NCI-H2081 treated with DMSO at 0.1 percent for 48 hours (cell line): ENCODE measurements around the gene ZDHHC9.

Source experiments
- DNase-seq: peaks from one replicate; lab custom pipeline; 2025; lab: John Stamatoyannopoulos, UW

The ZDHHC9 gene

DNA sequence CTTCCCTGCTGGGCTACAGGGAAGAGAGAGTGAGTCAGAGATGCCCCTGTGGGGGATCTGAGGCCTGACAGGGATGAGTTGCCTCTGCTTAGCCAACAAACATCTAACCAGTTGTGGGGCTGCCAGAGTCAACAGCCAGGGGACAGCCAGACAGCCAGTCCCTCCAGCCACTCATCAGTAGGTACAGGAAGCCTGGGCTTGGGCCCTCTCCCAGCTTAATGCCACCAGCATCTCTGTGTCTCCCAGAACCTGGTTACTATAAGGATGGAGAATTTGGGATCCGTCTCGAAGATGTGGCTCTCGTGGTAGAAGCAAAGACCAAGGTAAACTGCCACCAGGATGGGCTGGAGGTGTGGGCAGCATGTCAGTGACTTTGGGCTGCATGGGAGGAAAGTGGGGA is 81.2 kb downstream of the ZDHHC9 start:
- no peak for DNase-seq

DNA sequence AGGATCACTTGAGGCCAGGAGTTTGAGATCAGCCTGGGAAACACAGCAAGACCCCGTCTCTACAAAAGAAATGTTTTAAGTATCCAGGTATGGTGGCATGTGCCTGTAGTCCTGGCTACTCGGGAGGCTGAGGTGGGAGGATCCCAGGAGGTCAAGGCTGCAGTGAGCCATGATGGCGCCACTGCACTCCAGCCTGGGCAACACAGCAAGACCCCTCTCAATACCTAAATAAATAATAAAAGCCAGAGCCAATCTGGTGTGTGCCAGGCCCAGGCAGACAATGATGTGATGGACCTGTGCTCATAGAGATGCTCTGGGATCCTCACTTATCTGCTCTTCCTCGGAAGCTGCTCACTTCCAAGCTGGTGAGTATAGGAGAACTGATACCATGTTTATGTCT is 82.1 kb downstream of the ZDHHC9 start:
- DNase-seq, result no peak

DNA sequence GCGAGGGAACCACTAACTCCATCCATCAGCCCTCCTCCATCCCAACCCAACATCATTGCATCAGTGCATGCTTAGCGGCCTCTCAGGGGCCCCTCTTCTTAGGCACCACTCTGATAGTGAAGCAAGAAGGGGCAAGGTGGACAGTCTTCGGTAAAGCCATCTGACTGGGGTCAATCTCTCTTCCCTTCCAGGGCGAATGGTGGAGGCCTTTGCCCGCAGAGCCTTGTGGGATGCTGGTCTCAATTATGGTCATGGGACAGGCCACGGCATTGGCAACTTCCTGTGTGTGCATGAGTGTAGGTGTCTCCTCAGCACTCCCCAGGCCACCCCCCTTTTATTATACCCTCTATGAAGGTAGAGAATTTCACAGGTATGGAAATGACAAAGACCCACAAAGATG is 82.7 kb downstream of the ZDHHC9 start:
- no peak for DNase-seq

DNA sequence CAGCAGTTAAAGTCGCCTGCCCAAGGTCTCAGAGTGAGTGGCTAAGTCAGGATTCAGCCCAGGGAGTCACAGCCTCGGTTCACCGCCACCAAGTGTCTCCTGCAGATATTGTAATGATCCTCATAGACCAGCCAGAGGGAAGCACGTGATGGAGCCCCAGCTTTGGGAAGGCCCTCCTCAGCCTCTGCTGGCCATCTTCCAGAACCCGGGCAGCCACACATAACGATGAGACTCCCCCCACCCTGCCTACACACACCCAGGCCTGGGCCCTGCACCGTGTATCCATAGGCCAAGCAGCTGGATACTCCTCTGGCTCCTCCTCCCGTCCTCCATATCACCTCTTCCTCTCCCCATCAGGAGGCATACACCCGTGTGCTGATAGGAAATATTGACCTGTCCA is 83.5 kb downstream of the ZDHHC9 start:
- no peak for DNase-seq

DNA sequence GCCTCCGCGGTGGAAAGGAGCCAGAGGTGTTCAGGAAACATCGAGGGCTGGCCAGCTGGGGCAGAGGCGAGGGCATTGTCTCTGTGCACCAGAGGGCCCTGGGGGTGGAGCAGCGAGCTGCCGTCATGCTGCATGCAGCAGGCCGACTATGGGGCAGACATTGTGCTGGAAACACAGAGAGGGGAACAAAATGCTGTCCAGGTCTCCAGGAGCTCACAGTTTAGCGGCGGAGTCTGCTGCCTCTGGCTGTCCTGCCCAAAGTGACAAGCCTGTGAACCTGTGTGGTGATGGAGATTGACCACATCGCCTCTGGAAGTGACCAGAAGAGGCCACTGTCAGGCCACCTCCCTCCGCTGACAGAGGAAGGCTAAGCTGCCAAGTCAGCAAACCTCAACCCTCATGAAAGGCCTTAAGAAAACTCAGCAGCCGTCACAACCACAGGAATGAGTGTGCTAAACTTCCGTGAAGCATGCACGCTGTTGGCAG is 84.1 kb downstream of the ZDHHC9 start:
- no peak for DNase-seq

DNA sequence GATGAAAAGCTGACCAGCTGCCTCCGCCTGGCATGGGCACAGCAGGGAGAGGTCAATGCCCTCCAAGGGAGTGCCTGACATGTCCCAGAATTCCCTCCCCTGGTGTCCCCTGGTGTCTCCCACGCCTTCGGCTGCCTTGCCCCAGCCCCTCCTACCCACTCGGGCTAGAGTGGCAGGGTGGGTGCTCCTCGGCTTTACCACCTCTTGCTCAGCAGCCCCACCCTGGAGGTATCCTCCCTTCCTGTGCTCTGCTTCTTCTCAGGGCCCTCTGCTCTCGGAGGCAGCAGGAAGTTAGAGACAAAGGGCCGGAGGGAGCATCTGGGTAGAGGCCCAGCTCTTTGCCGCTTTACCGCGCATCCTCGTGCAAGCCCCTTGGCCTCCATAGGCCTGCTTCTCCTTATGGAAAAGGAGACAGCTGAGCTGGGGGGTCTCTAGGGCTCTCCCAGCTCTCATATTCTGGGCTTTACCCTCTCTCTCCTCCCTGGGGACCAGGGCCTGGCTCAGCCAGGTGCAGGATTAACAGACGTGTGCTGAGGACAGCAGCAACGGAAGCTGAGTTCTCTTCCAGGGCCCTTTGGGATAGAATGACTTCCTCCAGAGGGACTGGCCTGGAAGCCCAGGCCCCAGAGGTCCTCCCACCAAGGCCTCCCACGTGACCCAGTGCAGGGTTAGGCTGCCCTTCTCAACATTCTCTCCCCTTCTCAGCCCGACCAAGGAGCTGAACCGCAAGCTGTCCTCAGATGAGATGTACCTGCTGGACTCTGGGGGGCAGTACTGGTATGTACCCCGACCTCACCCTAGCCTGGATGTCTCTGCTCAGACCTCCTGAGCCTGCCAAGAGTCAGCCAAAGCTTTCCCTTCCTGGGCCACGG is 87.7 kb downstream of the ZDHHC9 start:
- DNase-seq, result no peak

DNA sequence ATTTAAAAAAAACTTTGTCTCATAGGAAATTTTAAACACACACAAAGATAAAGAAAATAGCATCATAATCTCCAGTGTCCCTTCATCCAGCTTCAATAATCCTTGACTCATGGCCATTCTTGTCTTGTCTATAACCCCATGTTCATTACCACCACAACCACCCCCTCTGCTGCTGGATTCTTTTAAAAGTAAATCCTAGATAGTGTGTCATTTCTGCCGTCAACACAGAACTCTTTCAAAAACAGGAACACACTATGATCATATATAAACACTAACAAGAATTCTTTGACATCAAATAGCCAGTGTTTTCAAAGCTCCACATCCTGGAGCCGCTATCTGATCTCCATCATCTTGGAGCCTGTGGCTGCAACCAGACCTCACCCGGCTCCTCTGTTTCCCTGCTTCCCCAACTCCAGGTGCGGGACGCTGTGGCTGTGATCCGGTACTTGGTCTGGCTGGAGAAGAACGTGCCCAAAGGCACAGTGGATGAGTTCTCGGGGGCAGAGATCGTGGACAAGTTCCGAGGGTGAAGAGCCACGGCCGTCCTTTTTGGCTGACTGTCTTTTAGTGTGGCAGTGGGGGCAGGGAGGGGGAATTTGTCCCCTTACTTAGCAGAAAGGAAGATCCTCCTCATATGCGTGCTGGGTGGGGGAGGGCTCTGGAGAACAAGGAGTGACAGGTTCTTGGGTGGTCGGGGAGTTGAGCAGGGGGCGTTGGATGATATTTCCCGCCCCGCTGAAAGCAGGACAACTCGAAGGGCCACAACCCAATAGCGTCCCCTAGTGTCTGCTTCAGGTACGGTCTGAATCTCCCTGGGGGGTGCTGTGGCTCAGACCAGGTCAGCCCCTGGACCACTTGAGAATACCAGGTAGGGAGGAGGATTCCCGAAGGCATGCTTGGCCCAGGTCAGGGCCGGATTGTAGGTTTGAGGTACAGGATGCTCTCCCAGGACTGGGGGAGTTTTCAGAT is 89.3 kb downstream of the ZDHHC9 start:
- no peak for DNase-seq
